Measurements from ENCODE around the gene PTPRT. TPM values are rescaled to one million over a fixed set of nuclear protein-coding genes. Genes with fewer than 3 reads are reported as not detected.

PTPRT gene
- polyA plus RNA-seq, 1 of the 3 experiments (the other 2 are of a cell fraction), result not detected

GRCh38 chr20:42341654-42342053 is 848.1 kb downstream of the PTPRT start:
- H3K9me3 ChIP-seq, result no peaks in the 10 kb centered on the region; the same call in 1 of the 2 replicates
- H3K27me3 ChIP-seq (ENCODE audit: insufficient read depth), result no peaks in the 10 kb centered on the region
- no peaks in the 10 kb centered on the region; a peak in 1 of 4 replicates for H3K4me1 ChIP-seq (ENCODE audit: control insufficient read depth in 1 of 2, insufficient read depth in 2 of 2, low read depth in 1 of 2, low read length in 1 of 2)
- no peak overlapping the region for H3K4me3 ChIP-seq (ENCODE audit: low read depth in 2 of 2, low read length in 1 of 2)
- no peaks in the 10 kb centered on the region for H3K36me3 ChIP-seq (replicated peaks in 1 of 2; ENCODE audit: control insufficient read depth in 1 of 2, insufficient read depth in 2 of 2, low read length in 1 of 2)
- no peaks in the 10 kb centered on the region for H4K20me1 ChIP-seq (ENCODE audit: insufficient read depth)
- ChIA-PET CTCF (no interaction called here), POLR2A (no interaction called here)
- no peaks in the 10 kb centered on the region for H3K79me2 ChIP-seq (ENCODE audit: insufficient read depth)
- DNase-seq, result no peak
- TF ChIP-seq POLR2AphosphoS5 (IDR thresholded peaks at IDR 0.05; ENCODE audit: low read depth, low read length), result no peak
- no peak for TF ChIP-seq EZH2phosphoT487 (IDR thresholded peaks at IDR 0.05; ENCODE audit: borderline replicate concordance, low read depth)
- TF ChIP-seq PBX3 (IDR thresholded peaks at IDR 0.05), result no peak
- no peak for TF ChIP-seq FOXM1 (IDR thresholded peaks at IDR 0.05; ENCODE audit: low read depth)
- no peak for TF ChIP-seq TAF1 (IDR thresholded peaks at IDR 0.05; ENCODE audit: borderline replicate concordance, low read depth, low read length)
- TF ChIP-seq CHD2 (IDR thresholded peaks at IDR 0.05; ENCODE audit: low read length, partially characterized antibody), result no peak
- no peak for TF ChIP-seq FOXJ3 (CRISPR knock-in tag; IDR thresholded peaks at IDR 0.05)
- no peak for TF ChIP-seq SMC3 (IDR thresholded peaks at IDR 0.05; ENCODE audit: low read depth, low read length)
- no peak for TF ChIP-seq CTCF (IDR thresholded peaks at IDR 0.05)
- TF ChIP-seq REST (IDR thresholded peaks at IDR 0.05; ENCODE audit: low read depth, low read length), result no peak
- TF ChIP-seq IRF3 (IDR thresholded peaks at IDR 0.05; ENCODE audit: low read depth, low read length), result no peak
- TF ChIP-seq YY1 (IDR thresholded peaks at IDR 0.05; ENCODE audit: low read depth), result no peak
- TF ChIP-seq MAX (IDR thresholded peaks at IDR 0.05; ENCODE audit: low read depth), result no peak
- H3K27ac ChIP-seq (ENCODE audit: low read depth in 2 of 2, low read length in 1 of 2), result no peak overlapping the region
- WGBS (ENCODE audit: low lambda C conversion rate), result 10% methylated on average over 2 of the region's 2 CpGs
- no peak overlapping the region for H2AFZ ChIP-seq (ENCODE audit: low read depth)
- H3K9me2 ChIP-seq, result no peaks in the 10 kb centered on the region
- no peak overlapping the region for H3K9ac ChIP-seq
- H3F3A ChIP-seq (replicated peaks; ENCODE audit: insufficient read depth), result no peaks in the 10 kb centered on the region
- no peak overlapping the region for H3K4me2 ChIP-seq

All from SK-N-SH (cell line).